ENCODE measurements around the gene PMVK. TPM values are rescaled to one million over a fixed set of nuclear protein-coding genes. Genes with fewer than 3 reads are reported as not detected.

The PMVK gene
- total RNA-seq, 3 donors from 2014 or later = 46.7 to 53.0 (median 48.3) TPM

Other genes with a start within 250 kb of the PMVK start
- gene KCNN3, start 66.4 kb downstream of the PMVK start, total RNA-seq = under 1 TPM; 0.35 to 0.51 (median 0.45) TPM
- 10 to 100 TPM in 1 of 3 donors, 1 to 10 TPM in 2; 7.7 to 12.7 (median 9.5) TPM for gene PBXIP1, start 19.4 kb upstream of the PMVK start, total RNA-seq
- gene PYGO2, start 25.1 kb upstream of the PMVK start, total RNA-seq = 10 to 100 TPM; 27.6 to 28.3 (median 28.1) TPM
- 10 to 100 TPM; 38.7 to 43.7 (median 39.2) TPM for gene SHC1, start 34.0 kb upstream of the PMVK start, total RNA-seq
- gene CKS1B, start 38.0 kb upstream of the PMVK start, total RNA-seq = 10 to 100 TPM; 61.5 to 78.5 (median 76.7) TPM
- gene FLAD1, start 46.6 kb upstream of the PMVK start, total RNA-seq = 100 to 1,000 TPM; 108 to 109 (median 108) TPM
- under 1 TPM in 2 of 3 donors, not detected in 1; 0.40 to 0.50 TPM for gene LENEP, start 56.9 kb upstream of the PMVK start, total RNA-seq
- gene ZBTB7B, start 66.1 kb upstream of the PMVK start, total RNA-seq = 10 to 100 TPM; 40.6 to 76.0 (median 52.2) TPM
- gene DCST2, start 97.1 kb upstream of the PMVK start, total RNA-seq = under 1 TPM in 1 of 3 donors, not detected in 2; 0.08 TPM
- not detected for gene DCST1, start 97.1 kb upstream of the PMVK start, total RNA-seq
- gene ADAM15, start 114.6 kb upstream of the PMVK start, total RNA-seq = 10 to 100 TPM; 46.3 to 63.4 (median 48.8) TPM
- 1 to 10 TPM; 4.2 to 4.5 (median 4.3) TPM for gene EFNA4, start 127.0 kb upstream of the PMVK start, total RNA-seq
- gene EFNA3, start 142.1 kb upstream of the PMVK start, total RNA-seq = 1 to 10 TPM in 2 of 3 donors, under 1 TPM in 1; 0.84 to 2.0 (median 1.1) TPM
- gene EFNA1, start 191.2 kb upstream of the PMVK start, total RNA-seq = under 1 TPM; 0.30 to 0.61 (median 0.32) TPM
- gene SLC50A1, start 199.1 kb upstream of the PMVK start, total RNA-seq = 10 to 100 TPM; 29.1 to 36.0 (median 33.5) TPM
- gene DPM3, start 203.8 kb upstream of the PMVK start, total RNA-seq = 10 to 100 TPM; 28.2 to 39.2 (median 33.0) TPM
- 100 to 1,000 TPM; 191 to 204 (median 193) TPM for gene KRTCAP2, start 236.6 kb upstream of the PMVK start, total RNA-seq
- 1 to 10 TPM; 3.5 to 4.4 (median 3.5) TPM for gene TRIM46, start 237.1 kb upstream of the PMVK start, total RNA-seq